ENCODE data around the gene PDAP1.
A peak's percentile ranks its signal among the peaks of the same experiment; 100 is the strongest.
"Not testable (repeated sequence)": the region's sequence is repeated elsewhere in the genome, so short reads cannot be mapped to it uniquely, and the experiment has no call there.

PDAP1 gene

DNA sequence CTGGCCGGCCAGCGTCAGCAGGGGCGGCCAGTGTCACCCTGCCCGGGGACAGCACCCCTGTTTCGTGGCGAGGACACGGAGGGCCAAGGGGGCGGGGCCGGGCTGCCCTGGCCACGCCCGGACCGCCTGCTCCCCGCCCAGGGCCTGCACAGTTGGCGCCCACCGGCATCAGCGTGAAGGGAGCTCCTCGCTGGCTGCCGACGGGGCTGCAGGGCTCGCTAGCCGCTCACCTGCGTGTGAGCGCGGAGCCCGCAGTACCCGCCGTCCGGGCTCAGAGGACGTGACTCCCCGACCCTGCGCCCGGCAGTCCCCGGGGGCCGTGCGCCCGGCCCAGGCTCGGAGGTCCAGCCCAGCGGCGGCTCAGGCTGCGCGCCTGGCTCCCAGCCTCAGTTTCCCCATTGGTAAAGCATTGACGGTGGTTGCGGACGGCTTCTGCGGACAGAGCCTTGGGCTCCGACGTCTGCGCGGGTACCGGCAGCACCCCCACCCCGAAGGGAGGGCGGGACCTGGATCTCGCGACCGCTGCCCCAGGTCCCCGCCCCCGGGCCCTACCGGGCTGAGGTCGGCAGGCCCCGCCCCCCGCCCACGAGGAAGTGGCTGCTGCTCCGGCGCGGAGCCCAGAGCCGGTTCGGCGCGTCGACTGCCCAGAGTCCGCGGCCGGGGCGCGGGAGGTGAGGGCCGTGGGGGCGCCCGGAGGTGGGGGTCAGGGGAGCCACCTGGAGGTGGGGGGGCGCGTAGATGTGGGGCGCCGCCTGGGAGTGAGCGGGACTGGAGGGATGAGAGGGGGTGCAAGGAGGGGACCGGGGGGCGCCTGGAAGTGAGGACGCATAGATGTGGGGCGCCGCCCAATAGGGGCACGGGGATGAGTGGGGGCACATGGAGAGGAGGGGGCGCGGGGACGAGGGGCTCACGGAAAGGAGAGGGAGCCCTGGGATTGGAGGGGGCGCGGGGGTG lies 34.0 kb downstream of the PDAP1 start, which contains the start of gene ARPC1B:
ARPC1B (plus strand) TSS at position 620 of the 954 bp plus-strand sequence. CDS start 10,985 bp downstream, outside the sequence.
- peak; percentile 20 for DNase-seq

DNA sequence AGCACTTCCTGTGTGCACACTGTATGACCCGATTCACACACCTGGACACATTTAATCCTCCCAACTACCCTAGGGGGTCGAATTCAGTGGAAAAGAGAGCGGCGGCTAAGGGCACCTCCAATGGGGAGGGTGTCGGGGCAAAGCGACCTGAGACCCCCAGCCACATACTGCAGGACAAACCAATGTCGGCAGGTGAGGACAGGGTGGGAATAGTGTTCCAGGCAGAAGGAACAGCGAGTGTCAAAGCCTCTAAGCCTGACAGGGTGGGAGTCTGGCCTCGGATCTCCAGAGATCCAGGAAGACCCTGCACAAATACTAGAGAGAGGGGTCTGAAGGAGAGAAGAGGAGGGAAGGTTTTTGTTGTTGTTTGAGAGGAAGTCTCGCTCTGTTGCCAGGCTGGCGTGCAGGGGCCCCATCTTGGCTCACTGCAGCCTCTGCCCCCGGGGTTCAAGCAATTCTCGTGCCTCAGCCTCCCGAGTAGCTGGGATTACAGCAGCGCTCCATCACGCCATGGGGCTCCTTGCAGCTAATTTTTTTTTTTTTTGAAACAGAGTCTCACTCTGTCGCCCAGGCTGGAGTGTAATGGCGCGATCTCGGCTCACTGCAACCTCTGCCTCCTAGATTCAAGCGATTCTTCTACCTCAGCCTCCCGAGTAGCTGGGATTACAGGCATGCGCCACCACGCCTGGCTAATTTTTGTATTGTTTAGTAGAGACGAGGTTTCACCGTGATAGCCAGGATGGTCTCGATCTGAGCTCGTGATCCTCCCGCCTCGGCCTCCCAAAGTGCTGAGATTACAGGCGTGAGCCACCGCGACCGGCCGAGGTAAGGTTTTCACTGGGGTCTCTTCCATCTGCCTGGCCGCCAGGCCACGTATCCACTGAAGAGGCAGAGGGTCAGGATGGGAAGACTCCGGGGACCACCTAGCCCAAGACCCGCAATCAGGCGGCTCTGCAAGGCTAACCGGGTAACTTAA lies 35.0 kb downstream of the PDAP1 start:
- DNase-seq: no peak

DNA sequence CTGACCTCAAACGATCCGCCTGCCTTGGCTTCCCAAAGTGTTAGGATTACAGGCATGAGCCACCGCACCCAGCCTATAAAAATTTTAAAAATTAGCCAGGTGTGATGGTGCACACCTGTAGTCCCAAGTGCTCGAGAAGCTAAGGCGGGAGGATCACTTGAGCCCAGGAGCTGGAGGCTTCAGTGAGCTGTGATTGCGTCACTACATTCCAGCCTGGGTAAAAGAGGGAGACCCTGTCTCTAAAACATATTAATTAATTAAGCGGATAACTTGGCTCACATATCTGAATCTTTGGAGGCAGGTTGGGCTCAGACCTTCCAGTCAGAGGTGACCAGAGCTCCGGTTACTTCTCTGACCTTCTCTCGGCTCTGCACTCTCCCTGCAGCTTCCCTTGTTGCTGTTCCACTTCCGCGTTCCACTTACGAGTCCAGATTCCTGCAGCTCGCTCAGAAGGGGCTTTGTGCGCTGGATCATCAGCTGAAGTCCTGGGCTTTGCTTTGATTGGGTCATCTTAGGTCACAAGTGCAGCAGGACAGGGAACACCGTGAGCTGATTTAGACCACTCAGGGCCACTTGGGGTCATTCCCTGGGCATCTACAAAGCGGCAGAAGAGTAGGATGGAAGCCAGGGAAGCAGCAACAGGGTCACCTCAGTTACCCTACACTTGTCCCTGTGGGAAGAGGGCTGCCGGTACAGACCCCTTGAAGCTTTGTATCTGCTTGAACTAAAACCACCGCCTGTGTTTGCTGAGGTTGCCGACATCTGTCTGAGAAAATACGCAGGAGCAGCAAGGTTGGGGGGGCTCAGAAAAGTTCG lies 35.9 kb downstream of the PDAP1 start:
- DNase-seq: no peak

DNA sequence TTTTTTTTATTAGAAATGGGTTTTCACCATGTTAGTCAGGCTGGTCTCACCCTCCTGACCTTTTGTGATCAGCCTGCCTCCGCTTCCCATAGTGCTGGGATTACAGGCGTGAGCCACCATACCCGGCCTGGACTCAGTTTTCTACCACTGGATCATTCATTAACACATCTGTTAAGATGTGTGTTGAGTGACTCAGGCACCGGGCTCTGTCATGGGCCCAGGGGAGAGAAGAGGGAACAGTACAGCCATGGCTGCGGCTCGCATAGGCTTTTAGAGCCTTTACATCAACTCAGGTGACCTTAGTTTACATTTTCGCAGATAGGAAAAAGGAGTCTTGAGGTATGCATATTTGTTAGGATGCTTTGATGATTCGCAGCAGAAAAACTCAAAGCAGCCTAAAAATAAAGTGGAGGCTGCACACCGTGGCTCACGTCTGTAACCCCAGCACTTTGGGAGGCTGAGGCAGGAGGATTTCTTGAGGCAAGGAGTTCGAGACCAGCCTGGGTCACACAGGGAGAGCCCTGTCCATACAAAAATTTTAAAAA lies 36.9 kb downstream of the PDAP1 start:
- DNase-seq: no peak

DNA sequence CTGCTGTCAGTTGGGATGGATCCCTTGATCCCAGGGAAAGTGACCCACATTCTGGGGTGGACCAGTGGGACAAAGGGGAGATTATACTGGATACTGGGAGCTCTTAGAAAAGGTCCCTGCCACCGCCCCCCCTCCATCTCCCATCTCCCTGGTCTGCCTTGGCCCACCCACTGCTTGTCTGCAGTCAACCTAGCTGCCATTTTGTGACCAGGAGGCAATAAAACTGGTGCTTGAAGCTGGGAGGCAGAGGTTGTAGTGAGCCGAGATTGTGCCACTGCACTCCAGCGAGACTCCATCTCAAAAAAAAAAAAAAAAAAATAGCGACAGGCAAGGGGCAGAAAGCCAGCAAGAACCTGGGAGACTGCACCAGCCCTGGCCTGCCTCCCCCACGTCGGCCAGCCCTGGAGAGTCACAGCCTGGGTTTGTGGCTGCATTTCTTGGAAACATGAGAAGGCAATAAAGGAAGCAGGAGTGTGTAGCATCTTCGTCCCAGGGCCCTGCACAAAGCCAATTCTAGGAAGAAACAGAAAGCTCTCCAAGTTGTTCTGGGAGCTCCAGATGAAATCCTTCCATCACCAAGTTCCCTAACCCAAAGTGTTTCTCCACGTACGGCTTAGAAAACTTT lies 38.5 kb downstream of the PDAP1 start:
- no peak for DNase-seq

DNA sequence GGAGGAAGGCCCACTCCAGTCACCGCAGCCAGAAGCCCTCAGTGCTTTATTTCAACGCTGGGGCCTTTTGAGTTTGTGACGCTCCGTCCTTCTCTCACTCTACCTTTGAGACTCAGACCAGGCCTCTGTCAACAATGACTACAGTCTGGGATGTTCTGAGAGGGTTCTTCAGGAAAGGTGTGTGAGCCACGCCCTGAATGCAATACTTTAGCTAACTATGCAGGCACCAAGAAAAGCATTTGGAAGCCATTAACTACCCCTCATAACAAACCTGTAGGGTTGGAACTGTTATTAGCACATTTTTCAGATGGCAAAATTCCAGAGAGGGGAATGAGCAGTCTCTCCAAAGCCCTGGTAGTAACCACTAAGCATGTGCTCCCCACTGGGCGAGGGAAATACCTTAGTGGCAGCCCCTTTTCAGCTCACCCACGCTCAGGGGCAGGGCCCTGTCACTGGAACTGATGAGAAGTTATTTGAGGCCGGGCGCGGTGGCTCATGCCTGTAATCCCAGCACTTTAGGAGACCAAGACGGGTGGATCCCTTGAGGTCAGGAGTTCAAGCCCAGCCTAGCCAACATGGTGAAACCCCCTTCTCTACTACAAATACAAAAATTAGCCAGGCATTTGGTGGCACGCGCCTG lies 39.5 kb downstream of the PDAP1 start:
- DNase-seq: no peak

DNA sequence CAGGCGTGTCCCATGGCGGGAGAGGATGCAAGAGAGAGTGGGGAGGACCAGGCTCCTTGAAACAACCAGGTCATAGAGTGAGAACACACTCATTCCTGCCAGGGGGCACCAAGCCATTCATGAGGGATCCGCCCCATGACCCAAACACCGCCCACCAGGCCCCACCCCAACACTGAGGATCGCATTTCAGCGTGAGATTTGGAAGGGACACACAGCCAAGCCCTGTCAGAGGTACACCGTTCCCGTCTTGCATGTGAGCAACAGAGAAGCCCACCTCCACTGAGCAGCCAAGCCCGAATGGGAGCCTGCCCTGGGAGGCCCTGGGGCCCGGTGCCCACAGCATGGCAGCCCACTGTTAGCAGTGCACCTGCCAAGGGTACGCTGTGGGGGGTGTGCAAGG lies 41.8 kb downstream of the PDAP1 start:
- no peak for DNase-seq

DNA sequence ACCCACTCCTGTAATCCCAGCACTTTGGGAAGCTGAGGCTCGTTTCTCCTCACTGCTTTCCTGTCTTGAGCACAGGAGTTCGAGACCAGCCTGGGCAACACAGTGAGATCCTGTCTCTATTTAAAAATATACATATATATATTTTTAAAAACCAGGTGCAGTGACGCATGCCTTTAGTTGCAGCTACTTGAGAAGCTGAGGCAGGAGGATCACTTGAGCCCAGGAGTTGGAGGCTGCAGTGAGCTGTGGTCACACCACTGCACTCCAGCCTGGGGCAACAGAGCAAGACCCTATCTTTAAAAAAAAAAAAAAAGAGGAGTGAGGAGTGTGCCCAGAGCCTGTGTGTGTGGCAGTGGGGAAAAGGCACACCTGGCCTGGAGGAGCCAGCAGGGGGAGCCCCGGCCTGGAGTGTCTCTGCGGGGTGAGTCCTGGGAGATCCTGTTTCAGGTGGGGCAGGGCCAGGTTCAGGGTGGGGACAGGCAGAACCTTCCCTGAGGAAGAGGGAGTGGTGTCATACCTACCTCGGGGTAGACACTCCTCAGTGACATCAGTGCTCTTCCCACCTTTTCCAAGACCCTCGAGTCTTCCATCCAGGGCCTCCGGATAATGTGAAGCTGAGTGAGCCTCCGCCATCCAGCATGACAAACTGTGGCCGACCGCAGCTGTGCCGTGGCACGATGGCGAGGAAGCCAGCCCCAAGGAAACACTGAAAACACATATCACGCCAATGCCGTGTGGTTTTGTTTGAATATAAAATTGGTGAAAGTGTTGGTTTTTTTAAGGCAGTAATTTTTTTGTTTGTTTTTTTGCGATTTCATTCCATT lies 42.9 kb downstream of the PDAP1 start:
- DNase-seq: no peak

DNA sequence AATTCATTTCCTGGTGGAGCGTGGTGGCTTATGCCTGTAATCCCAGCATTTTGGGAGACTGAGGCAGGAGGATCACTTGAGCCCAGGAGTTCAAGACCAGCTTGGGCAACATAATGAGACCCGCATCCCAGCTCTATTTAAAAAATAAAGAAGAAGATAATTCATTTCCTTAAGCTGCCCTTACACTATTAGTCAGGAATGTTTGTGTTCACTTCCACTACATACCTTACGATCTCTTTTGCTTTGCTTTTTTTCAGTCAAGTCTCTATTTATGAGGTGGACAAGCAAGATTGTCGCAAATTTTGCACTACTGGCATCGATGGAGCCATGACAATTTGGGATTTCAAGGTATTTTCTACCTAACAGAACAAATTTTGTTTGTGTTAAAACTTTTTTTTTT lies 45.1 kb downstream of the PDAP1 start:
- no peak for DNase-seq

DNA sequence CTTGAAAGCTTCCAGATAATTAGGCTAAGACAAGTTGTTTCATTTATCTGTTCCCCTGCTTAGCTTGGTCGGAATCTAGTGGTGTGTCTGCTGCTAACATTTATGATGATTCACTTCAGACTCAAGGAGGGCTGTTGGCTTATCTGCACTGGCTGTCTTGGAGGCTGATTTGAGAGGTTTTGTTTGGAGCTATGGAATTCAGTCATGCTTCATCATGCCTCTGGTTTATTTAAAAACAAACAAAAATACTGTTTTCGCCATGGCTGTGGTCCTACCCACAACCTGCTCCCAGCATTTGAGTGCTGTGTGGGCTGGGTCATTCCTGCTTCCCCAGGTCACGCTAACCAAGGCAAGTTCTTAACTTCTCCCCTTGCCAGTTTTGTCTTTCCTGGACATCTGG lies 45.6 kb downstream of the PDAP1 start:
- DNase-seq: no peak

DNA sequence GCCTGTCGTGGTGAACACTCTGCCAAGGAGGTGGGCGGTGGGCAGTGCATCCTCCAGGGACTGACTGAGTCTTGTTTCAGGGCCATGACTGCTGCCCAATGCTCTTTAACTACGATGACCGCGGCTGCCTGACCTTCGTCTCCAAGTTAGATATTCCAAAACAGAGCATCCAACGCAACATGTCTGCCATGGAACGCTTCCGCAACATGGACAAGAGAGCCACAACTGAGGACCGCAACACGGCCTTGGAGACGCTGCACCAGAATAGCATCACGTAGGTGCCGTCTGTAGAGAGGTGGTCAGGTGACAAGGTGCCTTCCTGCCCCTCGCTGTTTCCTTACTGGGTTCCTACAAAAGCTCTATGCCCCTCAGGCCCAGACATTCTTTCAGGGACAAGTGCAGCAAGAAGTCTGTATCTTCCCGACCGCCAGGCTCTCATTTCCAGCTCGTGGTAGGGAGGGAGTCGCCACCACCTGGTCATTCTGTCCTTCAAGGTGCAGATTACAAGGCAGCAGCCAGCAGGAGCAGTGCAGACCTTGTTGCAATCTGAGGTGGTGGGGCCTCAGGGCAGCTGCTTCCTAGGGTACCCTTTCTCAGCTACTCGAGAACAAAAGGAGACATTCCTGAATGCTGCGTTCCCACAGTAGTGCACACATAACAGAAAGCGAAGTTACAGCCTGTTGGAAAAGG lies 48.8 kb downstream of the PDAP1 start:
- DNase-seq: no peak

DNA sequence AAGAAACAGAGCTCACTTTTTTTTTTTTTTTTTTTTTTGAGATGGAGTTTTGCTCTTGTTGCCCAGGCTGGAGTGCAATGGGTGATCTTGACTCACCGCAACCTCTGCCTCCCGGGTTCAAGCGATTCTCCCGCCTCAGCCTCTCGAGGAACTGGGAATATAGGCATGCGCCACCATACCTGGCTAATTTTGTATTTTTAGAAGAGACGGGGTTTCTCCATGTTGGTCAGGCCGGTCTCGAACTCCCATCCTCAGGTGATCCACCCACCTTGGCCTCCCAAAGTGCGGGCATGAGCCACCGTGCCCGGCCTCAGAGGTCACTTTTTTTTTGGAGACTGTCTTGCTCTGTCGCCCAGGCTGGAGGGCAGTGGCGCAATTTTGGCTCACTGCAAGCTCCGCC lies 49.9 kb downstream of the PDAP1 start:
- not testable (repeated sequence) for DNase-seq

DNA sequence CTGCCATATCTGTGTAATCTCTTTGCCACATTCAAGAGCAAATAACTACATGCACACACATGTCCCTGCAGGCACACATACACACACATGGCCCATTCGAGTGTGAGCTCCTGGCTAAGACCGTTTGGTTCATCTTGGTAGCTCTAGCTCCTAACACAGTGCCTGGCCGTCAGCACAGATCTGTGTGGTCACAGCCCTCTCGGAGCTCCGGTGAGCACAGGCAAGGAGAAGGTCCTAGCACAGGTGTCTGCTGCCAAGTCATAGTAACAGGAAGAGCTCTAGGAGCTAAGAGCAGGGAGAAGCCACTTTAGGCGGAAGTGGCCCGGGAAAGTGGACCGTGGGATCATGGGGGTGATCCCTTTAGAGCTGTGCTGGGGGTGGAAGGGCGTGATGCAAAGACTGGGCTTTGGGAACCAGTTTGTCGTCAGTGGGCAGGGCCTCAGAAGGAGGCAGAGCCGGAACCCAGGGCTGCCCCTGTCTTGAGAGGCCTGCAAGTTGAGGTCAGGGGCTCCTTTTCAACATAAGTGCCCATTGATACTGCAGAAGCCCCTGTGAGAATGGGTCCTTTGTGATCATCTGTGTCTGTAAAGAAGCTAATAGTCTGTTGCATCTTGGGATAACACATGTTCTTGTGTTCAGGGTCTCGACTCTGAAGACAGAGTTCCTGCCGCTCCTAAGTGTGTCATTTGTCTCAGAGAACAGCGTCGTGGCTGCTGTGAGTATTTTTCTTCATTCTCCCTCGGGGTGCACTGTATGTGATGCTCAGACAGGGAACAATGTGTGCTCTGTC lies 50.5 kb downstream of the PDAP1 start:
- DNase-seq: no peak

DNA sequence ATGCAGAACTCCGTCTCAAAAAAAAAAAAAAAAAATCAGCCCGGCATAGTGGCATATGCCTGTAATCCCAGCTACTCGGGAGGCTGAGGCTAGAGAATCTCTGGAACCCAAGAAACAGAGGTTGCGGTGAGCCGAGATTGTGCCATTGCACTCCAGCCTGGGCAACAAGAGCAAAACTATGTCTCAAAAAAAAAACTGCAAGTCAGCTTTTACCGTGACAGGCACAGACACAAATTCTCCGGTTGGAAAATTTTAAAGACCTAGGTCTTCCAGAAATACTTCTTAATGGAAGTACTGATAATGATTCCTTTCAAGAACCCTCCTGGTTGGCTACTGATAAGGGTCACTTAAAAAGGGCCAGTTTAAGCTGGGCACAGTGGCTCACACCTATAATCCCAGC lies 53.3 kb downstream of the PDAP1 start:
- no peak for DNase-seq

DNA sequence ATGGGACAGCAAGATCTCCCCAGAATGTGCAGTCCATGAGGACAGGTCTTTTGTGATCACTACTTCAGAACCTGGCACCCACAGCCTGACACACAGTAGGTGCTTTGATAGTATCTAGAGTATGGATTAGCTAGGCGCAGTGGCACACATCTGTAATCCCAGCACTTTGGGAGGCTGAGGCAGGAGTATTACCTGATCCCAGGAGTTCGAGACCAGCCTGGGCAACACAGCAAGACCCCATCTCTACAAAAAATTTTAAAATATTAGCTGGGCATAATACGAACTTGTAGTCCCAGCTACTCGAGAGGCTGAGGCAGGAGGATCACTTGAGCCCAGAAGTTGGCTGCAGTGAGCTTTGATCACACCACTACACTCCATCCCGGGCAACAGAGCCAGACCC lies 56.1 kb downstream of the PDAP1 start:
- DNase-seq: no peak

DNA sequence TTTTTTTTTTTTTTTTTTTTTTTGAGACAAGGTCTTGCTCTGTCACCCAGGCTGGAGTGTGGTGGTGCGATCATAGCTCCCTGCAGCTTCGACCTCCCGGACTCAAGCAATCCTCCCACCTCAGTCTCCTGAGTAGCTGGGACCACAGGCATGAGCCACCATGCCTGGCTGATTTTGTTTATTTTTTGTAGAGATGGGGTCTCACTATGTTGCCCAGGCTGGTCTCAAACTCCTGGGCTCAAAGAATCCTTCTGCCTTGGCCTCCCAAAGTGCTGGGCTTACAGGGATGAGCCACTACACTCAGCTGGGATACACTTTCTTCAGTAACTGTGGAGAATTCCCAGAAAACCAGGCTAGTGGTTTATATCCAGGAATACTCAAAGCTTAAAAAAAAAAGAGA lies 57.8 kb downstream of the PDAP1 start:
- not testable (repeated sequence) for DNase-seq

Measured in NCI-H1694 (cell line).